ENCODE measurements around the gene NOC4L.

Gene NOC4L

DNA sequence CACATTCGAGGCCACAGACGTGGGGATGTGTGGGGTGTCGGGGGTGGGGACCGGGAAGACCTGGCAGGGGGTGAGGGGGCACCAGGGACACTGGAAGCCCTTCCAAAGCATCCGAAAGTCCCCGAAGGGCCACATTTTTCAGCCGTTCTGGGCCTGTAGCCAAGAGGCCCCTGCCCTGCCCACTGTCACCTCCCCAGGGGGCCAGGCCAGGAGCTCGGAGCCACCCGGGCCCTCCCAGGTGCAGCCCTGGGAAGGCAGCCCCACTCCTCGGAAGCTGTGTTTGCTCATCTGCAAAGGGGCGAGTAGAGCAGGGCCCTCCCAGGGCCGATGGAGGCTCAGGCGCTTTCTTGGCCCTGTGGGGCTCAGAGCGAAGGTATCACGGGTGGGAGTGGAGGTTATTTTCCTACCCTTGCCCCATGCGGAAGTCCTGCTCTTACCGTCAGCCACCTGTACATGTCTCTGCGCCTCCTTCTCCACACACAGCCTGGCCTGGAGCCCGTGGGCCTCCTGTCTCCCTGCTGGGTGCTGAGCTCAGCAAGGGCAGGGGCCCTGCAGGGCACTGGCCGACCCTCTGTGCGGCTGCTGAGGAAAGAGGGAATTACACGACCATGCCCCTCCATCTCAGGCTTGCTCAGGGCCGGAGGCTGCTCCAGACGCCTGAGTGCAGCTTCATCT is 27.2 kb downstream of the NOC4L start:
- no peak for DNase-seq

DNA sequence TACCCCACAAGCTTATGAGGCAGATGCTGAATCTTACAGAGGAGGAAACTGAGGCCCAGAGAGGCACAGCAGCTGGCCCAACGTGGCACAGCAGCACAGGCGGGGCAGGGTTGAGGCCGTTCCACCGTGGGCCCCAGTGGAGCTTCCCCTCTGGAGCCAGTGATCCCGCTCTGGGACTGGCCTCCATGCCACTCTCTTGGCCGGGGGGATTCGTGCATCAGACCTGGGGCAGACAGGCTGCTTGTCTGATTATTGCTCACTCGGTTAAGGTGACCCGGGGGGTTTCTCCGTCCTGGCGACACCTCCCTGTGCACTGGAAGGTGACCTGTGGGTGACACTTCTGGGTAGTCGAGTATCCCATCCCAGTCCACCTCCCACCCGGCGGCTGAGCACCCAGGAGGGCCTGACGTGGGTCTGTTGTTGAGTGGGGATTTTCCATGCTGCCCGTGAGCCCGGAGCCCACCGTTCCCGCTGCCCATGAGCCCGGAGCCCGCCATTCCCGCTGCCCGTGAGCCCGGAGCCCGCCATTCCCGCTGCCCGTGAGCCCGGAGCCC is 27.8 kb downstream of the NOC4L start:
- no peak for DNase-seq

DNA sequence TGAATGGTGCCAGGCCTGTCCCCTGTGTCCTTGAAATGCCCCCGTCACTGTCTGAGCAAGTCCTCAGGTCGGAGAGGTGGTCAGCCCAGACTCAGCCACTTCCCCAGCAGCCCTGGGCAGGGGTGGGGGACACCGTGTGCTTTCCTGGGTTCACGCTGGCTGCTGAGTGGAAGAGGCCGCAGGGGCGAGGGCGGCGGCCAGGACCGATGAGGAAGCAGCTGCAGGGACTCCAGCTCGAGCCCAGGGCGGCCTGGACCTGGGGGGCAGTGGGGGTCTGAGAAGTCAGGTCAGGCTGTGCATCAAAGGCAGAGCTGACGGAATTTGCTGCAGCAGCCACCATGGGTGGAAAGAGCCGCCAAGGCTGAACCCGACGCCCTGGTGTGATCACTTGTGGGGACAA is 28.4 kb downstream of the NOC4L start:
- no peak for DNase-seq

DNA sequence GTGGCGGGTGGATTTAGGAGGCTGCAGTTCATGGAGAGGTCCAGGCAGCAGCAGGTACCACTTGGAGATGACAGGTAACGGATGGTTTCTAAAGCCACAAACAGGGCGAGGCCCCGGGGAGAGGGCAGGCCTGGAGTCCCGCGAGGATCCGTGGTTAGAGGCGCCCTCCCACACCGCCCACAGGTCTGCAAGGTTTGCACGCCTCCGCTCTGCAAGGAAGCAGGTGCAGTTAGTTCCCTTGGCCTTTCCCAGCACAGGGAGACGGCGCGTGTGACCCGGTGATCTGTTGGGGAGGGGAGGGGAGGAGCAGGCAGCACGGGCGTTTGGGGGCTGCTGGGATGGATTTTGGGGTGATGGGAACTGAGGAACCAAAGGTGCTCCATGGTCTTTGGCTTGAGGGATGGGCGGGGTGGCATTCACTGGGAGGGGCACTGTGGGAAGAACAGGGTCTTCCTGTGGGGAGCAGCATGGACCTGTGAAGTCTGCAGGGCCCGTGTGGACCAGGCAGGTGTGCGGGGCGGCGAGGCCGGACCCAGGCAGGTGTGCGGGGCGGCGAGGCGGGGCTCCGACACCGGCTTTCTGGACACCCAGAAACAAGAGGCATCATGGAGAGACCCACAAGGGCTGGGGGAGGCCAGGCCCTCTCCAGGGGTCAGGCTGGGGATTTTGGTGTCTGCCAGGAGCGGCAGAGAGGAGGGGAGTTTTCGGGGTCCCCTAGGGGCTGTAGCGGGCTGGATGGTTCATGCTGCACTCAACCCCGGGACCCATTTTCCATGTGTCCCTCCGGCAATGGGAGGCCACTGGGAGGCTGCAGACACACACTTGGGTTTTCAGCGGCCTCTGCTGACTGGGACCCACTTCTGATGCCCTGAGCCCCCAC is 29.1 kb downstream of the NOC4L start:
- DNase-seq: no peak

DNA sequence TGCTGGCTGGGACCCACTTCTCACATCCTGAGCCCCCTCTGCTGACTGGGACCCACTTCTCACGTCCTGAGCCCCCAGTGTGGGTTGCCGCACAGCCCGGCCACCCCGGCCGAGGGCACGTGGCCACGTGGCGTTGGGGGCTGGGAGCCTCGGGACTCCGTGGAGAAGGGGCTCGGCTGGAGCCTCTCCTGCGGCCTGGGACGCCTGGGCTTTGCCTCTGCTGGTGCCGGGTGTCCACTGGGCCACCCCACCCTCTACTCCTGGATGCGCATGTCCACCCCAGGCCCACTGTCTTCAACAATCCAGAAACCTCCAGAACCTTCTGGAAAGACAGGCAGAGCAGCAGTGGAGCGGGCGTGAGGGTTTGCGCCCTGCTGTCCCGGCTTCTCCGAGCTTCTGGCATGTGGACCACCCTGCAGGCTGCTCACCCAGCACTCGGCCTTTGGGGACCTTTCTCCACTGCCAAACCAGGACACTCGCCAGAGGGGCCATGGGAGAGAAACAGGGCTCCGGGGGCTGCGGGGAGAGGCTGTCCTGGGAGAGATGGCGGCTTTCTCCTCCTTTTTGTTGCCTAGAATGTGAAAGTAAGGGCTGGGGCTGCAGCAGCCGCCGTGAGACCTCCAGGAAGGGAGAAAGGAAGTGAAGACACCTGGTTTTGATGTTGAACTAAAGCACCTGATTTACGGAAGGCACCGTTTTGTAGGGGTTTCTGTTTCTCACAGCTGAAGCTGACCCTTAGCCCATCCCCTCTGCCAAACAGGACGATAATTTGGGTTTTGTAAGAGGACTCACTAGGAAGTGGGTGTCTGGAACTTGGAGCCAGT is 30.0 kb downstream of the NOC4L start:
- no peak for DNase-seq

DNA sequence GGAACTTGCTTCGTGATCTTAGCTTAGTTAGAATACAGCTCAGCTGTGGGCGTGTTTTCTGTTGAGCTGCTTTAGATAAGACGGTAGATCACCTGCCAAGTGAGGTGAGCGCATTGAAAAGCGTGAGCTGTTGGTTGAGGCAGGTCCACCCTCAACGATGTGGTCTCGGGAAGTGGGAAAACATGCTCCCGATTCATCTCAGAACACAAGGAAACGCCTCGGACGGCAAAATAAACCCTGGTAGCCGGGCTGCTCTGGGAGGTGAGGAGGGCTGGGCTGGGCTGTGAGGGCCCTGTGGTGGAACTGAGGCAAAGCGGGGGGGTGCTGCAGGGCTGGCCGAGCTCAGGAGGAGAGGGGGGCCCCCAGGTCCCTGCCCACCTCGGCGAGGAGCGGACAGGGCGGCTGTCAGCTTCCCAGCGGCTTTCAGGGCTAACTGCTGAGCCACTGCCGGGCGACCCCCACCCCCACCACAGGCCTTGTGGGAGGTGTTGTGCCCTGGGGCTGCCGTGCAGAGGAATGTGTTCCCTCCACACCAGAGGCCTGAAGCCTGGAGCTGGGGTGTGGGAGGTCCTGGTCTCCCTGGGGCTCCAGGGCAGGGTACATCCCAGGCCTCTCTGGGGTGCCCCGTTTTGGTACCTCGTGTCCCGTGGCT is 30.7 kb downstream of the NOC4L start:
- no peak for DNase-seq

DNA sequence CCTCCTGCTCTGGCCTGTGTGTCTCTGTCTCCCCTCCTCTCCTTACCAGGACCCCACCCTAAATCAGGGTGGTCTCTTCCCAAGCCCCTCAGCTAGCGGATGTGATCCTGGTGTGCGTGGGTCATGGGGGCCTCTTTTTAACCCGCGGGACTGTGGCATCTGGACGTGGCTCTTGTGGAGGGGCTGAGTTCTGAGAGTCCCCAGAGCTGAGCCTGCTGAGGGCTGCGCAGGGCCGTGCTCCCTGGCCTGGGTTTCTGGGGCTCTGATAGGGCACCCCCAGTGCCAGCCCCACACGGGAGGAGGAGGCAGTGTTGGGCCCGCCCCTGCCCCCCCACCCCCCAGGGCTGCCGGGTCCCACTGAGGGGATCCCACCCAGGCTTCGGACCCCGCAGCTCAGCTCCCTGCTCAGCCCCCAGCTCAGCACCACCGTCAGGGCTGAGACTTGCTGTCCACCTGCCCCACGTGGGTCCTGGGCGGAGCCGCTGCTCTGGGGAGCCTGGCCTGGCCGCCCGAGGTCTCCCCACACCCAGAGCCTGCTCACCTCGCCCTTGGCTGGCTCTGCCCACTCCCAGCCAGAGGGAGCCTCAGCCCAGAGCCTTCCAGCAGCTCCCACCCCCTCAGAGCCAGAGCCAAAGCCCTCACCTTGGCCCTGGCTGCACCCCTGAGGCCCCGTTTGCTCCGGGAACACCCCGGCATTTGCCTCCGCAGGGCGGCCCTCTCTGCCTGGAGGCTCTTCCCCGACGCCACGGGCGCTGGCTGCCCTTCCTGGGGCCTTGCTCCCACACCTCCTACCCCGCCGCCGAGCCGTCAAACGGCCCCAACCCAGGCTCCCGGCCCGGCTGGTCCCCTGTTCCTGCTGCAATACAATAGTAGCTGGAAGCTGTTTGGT is 31.5 kb downstream of the NOC4L start:
- DNase-seq: no peak

DNA sequence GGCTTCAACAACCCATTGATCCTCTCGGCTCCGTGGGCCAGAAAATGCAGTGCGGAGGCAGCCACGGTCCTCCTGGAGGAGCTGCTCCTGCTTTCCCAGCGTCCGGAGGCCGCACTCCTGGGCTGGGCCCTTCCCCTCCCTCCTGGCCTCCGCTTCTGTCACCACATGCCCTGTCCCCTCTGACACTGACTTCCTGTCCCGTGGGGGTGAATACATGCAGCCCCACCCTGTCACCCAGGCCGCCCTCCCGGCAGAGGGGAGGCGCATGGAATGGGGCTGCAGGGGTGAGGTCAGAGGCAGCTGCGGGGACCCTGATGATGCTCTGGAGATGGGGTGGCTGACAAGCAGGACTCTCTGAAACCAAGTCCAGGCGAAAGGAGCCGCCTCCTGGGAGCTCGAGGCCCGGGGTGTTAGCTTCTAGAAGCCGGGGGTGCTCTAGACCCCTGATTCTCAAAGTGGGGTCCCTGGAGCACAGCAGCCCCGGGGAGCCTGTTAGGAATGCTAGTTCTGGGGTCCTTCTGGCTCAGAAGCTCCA is 32.2 kb downstream of the NOC4L start:
- DNase-seq: no peak

DNA sequence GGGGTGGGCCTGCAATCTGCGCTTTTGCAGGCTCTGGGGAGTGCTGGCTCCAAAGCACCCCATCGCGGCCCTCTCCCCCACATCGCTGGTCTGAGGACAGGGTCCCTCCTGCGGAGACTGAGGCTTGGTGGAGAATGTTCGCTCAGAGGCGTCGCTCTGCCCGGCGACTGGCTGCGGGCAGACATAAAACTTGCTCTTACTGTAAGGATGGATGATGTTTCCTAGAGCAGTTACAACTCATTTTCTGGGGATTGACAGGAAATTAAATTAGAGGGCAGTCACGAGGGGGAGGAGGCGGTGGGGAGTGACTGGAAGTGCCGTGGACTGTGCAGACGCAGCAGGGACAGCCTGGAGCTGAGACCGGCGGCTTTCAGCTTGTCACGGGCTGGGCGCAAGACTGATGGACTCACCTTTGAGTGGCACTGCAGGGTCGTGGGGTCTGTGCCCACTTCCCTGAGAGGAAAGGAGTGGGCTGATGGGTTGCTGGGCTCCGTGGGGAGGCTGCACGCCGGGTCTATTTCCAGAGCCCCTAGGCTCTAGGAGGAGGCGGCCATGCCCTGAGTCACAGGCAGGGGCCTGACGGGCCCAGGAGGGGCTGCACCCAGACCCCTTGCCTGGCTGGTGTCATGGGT is 32.8 kb downstream of the NOC4L start:
- DNase-seq: no peak

DNA sequence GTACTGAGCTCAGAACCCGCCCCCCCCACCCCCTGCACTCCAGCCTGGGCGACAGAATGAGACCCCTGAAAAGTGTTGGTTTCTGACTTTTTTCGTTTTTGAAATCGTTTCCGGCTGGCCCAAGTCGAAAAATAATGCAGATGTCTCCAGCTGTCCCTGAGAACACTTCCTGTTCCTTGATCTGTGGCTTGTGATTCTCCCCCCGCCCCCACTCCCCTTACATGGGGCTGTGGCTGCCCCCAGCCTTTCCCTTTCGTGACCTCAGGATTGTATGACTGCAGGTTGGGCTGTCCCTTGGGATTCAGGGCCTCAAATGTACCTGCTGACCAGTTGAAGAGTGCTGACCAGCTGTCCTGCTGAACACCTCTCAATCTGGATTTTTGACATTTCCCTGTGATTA is 34.1 kb downstream of the NOC4L start:
- no peak for DNase-seq

DNA sequence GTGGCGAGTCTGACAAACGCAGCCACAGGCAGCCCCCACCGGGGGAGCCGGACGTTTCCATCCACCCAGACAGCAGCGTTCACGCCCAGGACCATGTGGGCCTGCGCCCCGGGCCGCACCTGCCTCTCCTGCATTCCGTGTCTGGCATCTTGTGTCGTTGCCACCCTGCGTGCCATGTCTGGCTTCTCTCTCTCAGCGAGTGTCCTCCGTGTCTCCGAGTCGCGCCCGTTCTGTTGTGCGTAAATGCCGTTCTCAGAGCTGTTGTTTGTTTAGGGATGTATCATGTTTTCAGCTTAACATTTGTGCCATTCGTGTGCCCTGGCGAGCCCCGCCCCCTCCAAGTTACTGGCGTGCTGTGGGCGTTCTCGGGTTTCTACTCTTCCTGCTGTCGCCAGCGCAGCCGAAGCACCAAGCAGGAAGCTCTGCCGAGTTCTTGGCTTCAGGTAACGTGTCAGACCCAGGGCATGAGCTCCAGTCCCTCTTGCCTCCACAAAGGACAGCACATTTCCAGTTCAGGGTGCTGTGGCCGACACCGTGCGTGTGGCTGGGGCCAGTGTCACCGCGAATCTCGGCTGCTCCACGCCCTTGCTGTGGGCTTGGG is 34.6 kb downstream of the NOC4L start:
- DNase-seq: peak; percentile 28 to 37

DNA sequence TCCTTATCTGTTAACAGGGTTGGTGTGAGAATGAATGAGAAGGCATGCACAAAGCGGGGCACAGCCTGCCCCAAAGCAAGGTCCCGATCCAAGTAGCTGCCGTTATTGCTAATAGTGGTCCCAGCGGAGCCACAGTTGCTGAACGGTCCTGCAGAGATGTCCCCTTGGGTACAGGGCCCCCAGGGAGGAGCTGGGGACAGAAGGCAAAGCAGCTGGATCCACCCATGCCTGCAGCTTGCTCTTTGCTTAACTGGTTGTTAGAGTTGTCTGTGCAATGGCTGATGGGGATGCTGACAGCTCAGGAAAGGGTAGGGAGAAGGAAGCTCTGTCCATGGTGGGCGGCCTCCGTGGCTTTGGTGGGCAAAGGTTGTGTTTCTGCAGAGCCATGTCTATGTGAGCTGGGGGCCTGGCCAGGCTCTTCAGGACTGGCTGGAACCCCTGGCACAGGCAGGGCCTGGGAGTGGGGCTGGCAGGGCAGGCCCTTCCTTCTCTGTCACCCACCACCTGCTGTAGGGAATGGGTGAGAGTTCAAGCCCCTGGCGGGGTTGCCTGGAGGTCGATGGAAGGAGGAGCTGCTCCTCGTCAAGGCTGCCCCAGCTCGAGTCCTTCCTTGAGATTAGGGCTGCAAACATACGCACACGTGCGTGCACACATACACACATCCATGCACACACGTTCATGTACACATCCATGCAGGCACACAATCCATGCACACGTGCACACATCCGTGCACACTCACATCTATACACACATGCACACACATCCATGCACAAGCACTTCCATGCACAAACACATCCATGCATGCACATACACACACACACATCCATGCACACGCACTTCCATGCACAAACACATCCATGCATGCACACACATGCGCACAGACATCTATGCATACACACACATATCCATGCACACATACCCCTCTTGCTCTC is 35.4 kb downstream of the NOC4L start:
- DNase-seq: no peak

DNA sequence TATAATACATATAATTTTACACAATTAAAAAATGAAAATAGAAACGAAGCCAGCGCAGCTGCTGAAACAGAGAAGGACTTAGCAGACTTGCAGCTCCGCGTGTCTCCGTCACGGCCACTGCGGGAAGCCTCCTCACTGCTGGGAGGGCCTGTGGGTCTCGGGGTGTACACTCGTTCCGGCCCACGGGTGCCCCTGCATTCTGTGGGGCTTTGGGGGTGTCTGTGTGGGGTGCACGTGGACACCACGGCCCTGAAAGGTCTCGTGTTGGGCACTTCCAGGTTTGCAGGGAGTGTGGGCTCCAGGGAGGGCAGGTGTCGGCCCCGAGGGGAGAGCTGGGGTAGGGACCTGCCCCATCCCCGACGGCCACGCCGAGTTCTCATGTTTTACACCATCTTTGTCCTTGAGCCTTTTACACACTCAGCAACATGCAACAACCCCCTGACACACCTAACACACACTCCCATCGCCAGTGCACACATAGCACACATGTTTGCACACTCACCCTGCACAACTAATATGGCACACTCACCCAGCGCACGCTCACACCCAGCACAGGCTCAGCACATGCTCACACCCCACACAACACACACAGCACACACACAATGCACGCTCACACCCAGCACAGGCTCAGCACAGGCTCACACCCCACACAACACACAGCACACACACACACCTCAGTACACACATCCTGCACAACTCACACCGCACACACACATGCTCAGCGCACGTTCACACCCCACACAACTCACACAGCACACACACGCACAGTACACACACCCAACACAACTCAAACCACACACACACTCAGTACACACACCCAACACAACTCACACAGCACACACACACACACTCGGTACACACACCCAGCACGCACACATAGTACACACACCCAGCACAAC is 36.6 kb downstream of the NOC4L start:
- no peak for DNase-seq

DNA sequence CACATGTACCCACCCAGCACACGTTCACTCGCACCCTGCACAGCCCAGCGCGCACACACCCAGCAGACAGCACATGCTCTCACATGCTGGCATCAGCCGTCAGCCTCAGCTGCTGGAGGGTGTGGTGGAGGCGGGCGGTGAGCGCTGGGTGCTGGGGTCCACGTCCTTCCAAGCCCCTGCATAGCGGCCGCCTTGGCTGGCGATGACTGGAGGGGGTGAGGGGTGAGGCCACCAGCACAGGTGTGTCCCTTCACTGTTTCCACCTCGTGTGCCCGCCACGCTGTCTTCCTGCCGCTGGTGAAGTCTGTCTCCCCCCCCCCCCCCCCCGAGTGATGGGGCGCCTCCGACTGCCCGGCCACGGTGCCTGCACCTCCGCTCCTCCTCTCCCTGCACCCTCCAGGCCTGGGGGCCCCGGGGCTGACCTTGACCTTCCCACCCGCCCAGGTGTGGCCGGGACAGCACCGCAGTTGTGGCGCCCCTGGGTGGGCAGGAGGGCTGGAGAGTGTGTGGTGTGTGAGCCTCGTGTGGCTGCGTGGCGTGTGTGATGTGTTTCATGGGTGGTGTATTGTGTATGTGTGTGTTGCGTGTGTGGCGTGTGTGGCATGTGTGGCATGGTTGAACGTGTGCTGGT is 37.4 kb downstream of the NOC4L start:
- DNase-seq: no peak

DNA sequence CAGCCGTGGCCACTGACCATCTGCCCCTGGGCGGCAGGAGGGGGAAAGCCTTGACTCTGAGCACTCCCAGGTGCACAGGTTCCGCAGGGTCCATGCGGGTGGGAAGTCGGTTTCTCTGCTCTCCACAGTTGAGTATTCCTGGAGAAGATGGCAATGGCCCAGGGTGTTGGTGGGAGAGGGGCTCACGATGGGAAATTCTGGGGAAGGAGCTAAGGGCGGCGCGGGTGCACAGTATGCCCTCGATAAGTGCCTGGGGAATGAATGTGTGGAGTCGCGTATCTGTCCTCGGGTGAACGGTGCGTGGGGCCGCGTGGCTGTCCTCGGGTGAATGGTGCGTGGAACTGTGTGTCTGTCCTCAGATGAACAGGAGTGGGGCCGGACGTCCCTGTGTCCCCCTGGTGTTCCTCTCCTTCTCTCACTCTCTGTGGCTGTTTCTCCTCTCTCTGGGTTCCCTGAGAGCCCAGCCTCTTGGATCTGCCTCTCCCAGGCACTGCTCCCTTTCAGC is 38.0 kb downstream of the NOC4L start:
- no peak for DNase-seq

DNA sequence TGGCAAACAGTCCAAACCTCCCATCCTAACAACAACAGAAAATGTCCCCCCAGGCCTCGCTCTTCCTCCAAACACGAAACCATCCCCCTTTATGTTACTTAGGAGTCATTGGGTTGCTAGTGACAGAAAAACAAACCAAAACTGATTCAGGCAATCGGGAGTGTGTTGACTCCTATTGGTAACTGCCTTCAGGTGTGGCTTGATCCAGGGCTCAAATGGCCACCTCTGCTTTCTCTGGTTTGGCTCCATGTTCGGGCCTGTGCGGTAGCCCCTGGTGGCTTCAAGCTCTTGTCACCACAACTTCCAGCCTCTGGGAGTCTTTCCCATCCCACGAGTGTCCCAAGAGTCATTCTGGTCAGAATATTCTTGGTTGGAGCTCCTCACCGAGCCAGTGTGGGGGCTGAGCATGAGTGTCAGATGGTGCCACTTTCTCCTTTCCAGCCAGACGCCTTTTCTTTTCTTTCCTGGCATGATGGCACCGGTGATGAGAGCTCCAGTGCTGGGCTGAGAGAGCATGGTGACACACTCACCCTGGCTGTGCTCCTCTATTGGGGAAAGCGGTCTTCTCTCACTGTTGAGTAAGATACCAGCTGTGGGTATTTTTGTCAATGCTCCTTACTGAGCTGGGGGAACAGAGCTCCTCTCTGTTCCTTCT is 38.6 kb downstream of the NOC4L start:
- no peak for DNase-seq

DNA sequence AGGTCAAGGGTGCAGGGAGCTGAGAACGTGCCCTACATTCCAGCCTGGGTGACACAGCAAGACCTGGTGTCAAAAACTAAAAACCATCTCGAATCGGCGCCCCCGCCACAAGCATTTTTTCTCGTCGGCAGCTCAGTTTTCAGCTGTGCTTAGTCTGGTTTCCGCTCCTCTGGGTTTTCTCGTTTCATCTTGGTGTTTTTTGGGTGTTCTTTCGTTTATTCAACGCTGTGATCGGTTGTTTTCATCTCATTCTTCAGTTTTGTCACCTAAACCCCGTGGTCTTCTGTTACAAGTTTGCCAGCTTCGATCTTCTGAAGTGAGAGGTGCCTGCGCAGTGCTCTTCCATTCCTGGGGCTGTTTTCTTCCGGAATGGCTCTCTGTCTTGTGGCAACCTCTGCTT is 41.4 kb downstream of the NOC4L start:
- peak; percentile 37 to 59 for DNase-seq

All from CD4-positive, alpha-beta T cell treated with Interleukin-1 beta for 1 hour (primary cell).